ENCODE measurements around the gene MEGF11.

- no peak for TF ChIP-seq CTCF (IDR thresholded peaks at IDR 0.05)
- no peak for TF ChIP-seq POLR2A (IDR thresholded peaks at IDR 0.05)
- TF ChIP-seq POLR2AphosphoS5 (IDR thresholded peaks at IDR 0.05; ENCODE audit: insufficient read depth in 1 of 2, low read depth in 1 of 2): no peak
These were observed 161.2 kb downstream of the MEGF11 start for GRCh38 chr15:66092053-66093016.
